Measurements from ENCODE around the gene FCRL5. TPM values are rescaled to one million over a fixed set of nuclear protein-coding genes. Genes with fewer than 3 reads are reported as not detected.
A peak's percentile ranks its signal among the peaks of the same experiment; 100 is the strongest.

Gene FCRL5
- total and polyA plus RNA-seq, 2 donors from 2014 or later: 10.3 TPM; not detected in 1

- FAIRE-seq (no peak), DNase-seq (no peak)
Observed at GRCh38 chr1:157596384-157596783, 44.1 kb upstream of the FCRL5 start.

DNA sequence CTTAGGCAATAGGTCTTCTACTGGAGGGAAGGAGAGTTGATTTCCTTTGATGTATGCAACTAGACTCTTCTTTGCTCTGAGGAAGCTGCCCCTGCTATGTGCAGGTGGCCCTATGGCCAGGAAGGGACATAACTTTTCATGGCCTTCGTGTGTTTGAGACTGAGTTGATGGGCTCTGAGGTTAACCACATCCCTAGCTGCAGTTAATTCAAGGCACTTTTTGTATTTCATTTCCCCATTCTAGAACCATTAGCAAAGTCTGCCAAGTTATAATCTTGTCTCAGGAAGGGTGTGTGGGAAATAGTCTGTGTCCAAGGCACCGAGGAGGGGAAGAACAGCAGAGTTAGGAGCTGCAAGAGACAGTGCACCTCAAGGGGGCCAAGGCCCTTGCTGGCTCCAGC, 43.0 kb upstream of the FCRL5 start:
- TF ChIP-seq, protein P1, sequence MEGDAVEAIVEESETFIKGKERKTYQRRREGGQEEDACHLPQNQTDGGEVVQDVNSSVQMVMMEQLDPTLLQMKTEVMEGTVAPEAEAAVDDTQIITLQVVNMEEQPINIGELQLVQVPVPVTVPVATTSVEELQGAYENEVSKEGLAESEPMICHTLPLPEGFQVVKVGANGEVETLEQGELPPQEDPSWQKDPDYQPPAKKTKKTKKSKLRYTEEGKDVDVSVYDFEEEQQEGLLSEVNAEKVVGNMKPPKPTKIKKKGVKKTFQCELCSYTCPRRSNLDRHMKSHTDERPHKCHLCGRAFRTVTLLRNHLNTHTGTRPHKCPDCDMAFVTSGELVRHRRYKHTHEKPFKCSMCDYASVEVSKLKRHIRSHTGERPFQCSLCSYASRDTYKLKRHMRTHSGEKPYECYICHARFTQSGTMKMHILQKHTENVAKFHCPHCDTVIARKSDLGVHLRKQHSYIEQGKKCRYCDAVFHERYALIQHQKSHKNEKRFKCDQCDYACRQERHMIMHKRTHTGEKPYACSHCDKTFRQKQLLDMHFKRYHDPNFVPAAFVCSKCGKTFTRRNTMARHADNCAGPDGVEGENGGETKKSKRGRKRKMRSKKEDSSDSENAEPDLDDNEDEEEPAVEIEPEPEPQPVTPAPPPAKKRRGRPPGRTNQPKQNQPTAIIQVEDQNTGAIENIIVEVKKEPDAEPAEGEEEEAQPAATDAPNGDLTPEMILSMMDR (IDR thresholded peaks at IDR 0.05; ENCODE audit: borderline replicate concordance, extremely low read depth, insufficient read depth): no peak
- FAIRE-seq (no peak), DNase-seq (no peak)
- no peaks in the 10 kb centered on the region for H3K36me3 ChIP-seq (ENCODE audit: control insufficient read depth in 2 of 3, insufficient read depth in 3 of 3, low read length in 3 of 3)
- H3K27ac ChIP-seq (ENCODE audit: low read depth in 2 of 2, low read length in 2 of 2): no peak overlapping the region
- H3K9ac ChIP-seq (ENCODE audit: low read length in 3 of 3): no peak overlapping the region
- H3K9me3 ChIP-seq (ENCODE audit: control insufficient read depth in 2 of 3, insufficient read depth in 1 of 3, low read length in 3 of 3): no peaks in the 10 kb centered on the region
- intact Hi-C loops (cut with DNase I): no loop called here
- no peaks in the 10 kb centered on the region for H3K4me1 ChIP-seq (ENCODE audit: control insufficient read depth in 2 of 3, insufficient read depth in 2 of 3, low read depth in 1 of 3, low read length in 3 of 3)
- no peak overlapping the region for H3K4me3 ChIP-seq (ENCODE audit: low read length in 3 of 3)
- H3K27me3 ChIP-seq (ENCODE audit: control insufficient read depth, insufficient read depth, low read length): no peaks in the 10 kb centered on the region

More at GRCh38 chr1:157596384-157596783, 44.1 kb upstream of the FCRL5 start:
- no peak overlapping the region for H3K9ac ChIP-seq (ENCODE audit: low read length in 3 of 3)
- no peaks in the 10 kb centered on the region for H3K9me3 ChIP-seq (ENCODE audit: control insufficient read depth in 2 of 3, insufficient read depth in 1 of 3, low read length in 3 of 3)
- no peak overlapping the region for H3K4me3 ChIP-seq (ENCODE audit: low read length in 3 of 3)
- intact Hi-C loops (cut with DNase I): no loop called here
- TF ChIP-seq, protein P1 (IDR thresholded peaks at IDR 0.05; ENCODE audit: borderline replicate concordance, extremely low read depth, insufficient read depth): no peak
- H3K4me1 ChIP-seq (ENCODE audit: control insufficient read depth in 2 of 3, insufficient read depth in 2 of 3, low read depth in 1 of 3, low read length in 3 of 3): no peaks in the 10 kb centered on the region
- H3K36me3 ChIP-seq (ENCODE audit: control insufficient read depth in 2 of 3, insufficient read depth in 3 of 3, low read length in 3 of 3): no peaks in the 10 kb centered on the region
- no peaks in the 10 kb centered on the region for H3K27me3 ChIP-seq (ENCODE audit: control insufficient read depth, insufficient read depth, low read length)
- no peak overlapping the region for H3K27ac ChIP-seq (ENCODE audit: low read depth in 2 of 2, low read length in 2 of 2)

GRCh38 chr1:157585984-157586383, 33.7 kb upstream of the FCRL5 start:
- DNase-seq (peak in 3 of 5 donors; percentile 11 to 34 (median 11)), FAIRE-seq (no peak)
- H3K9me3 ChIP-seq (ENCODE audit: control insufficient read depth in 2 of 3, insufficient read depth in 1 of 3, low read length in 3 of 3): no peaks in the 10 kb centered on the region
- no peak overlapping the region for H3K9ac ChIP-seq (ENCODE audit: low read length in 3 of 3)
- H3K4me1 ChIP-seq (ENCODE audit: control insufficient read depth in 2 of 3, insufficient read depth in 2 of 3, low read depth in 1 of 3, low read length in 3 of 3): no peaks in the 10 kb centered on the region
- no peak overlapping the region for H3K4me3 ChIP-seq (ENCODE audit: low read length in 3 of 3)
- TF ChIP-seq, protein P1 (IDR thresholded peaks at IDR 0.05; ENCODE audit: borderline replicate concordance, extremely low read depth, insufficient read depth): no peak
- intact Hi-C loops (cut with DNase I): no loop called here
- no peaks in the 10 kb centered on the region for H3K27me3 ChIP-seq (ENCODE audit: control insufficient read depth, insufficient read depth, low read length)
- no peaks in the 10 kb centered on the region for H3K36me3 ChIP-seq (ENCODE audit: control insufficient read depth in 2 of 3, insufficient read depth in 3 of 3, low read length in 3 of 3)
- no peak overlapping the region for H3K27ac ChIP-seq (ENCODE audit: low read depth in 2 of 2, low read length in 2 of 2)

DNA sequence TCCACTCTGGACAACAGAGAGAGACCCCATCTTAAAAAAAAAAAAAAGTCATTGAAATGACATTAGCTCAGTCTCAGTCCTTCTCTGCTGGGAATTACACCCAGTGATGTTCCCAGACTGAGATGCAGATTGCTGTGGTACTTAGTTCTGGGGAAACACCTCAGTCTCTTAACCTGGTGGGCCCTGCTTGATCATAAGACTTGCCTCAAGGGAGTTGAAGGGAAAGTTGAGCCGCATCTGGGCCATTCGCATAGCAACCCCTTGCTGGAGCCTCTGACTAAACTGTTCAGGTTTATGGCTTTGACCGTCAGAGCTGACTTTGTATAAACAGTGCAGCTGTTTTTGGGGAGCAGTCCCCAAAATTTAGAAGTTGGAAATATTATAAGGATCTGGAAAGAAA, 32.2 kb upstream of the FCRL5 start:
- Histone ChIP-seq H3K4me3 (ENCODE audit: low read length in 3 of 3) (no peak overlapping the region), H3K36me3 (ENCODE audit: control insufficient read depth in 2 of 3, insufficient read depth in 3 of 3, low read length in 3 of 3) (no peaks in the 10 kb centered on the region), H3K27me3 (ENCODE audit: control insufficient read depth, insufficient read depth, low read length) (no peaks in the 10 kb centered on the region), H3K9ac (ENCODE audit: low read length in 3 of 3) (no peak overlapping the region), H3K9me3 (ENCODE audit: control insufficient read depth in 2 of 3, insufficient read depth in 1 of 3, low read length in 3 of 3) (no peaks in the 10 kb centered on the region), H3K27ac (ENCODE audit: low read depth in 2 of 2, low read length in 2 of 2) (no peak overlapping the region), H3K4me1 (ENCODE audit: control insufficient read depth in 2 of 3, insufficient read depth in 2 of 3, low read depth in 1 of 3, low read length in 3 of 3) (no peaks in the 10 kb centered on the region)
- TF ChIP-seq, protein P1 (IDR thresholded peaks at IDR 0.05; ENCODE audit: borderline replicate concordance, extremely low read depth, insufficient read depth): no peak
- intact Hi-C loops (cut with DNase I): no loop called here
- FAIRE-seq (no peak), DNase-seq (no peak)
